H1 (cell line): ENCODE data around the gene EVI2B. TPM values are rescaled to one million over a fixed set of nuclear protein-coding genes. Genes with fewer than 3 reads are reported as not detected.
"Not testable (repeated sequence)": the region's sequence is repeated elsewhere in the genome, so short reads cannot be mapped to it uniquely, and the experiment has no call there.

ENCODE experiments used
- CTCF ChIA-PET: fragments of 300-600 bp; sonication (Branson Sonifier 250); formaldehyde crosslinking; loops from one replicate; lab custom pipeline; 2021; ENCODE audit not compliant: partially characterized antibody; lab: Charles Lee
- POLR2A ChIA-PET: fragments of 300-600 bp; sonication (Branson Sonifier 250); formaldehyde crosslinking; loops from one replicate; lab custom pipeline; 2021; ENCODE audit warnings: inconsistent platforms; ENCODE audit not compliant: partially characterized antibody; lab: Charles Lee
- DNase-seq, 2 experiments: peaks; one replicate each; pipeline versions ENCODE4 v3.0.0 to v3.0.0-alpha.2; 2010 to 2022; ENCODE audit warnings: low spot score in 2 of 2, low read depth in 1 of 2, mixed read lengths in 1 of 2
- FAIRE-seq: peaks from 2 replicates; lab custom pipeline; 2011; peaks lifted over from hg19 to GRCh38; lab: Jason Lieb, UNC
- H2AFZ ChIP-seq: 2 replicates; pipeline ENCODE4 v1.8.1; 2012; ENCODE audit warnings: low read length, inconsistent platforms
- H2AK5ac ChIP-seq: 2 replicates; pipeline ENCODE4 v1.6.1; 2013; ENCODE audit warnings: low read depth, low read length
- H2BK120ac ChIP-seq: replicated peaks from 2 replicates; pipeline ENCODE3; 2013; ENCODE audit warnings: low read depth, low read length, inconsistent platforms
- H2BK12ac ChIP-seq: 2 replicates; pipeline ENCODE4 v1.6.1; 2013; ENCODE audit warnings: low read depth, low read length
- H2BK15ac ChIP-seq: 2 replicates; pipeline ENCODE4 v1.6.1; 2013; ENCODE audit warnings: low read length
- H2BK20ac ChIP-seq: 2 replicates; pipeline ENCODE4 v1.6.1; 2013; ENCODE audit warnings: low read length
- H2BK5ac ChIP-seq: 2 replicates; pipeline ENCODE4 v1.6.1; 2013; ENCODE audit warnings: low read depth, low read length
- H3K14ac ChIP-seq: 2 replicates; pipeline ENCODE4 v1.6.1; 2013; ENCODE audit warnings: inconsistent platforms; ENCODE audit not compliant: insufficient read length
- H3K18ac ChIP-seq: 2 replicates; pipeline ENCODE4 v1.6.1; 2013; ENCODE audit warnings: low read length; ENCODE audit errors: extremely low read depth
- H3K23ac ChIP-seq: 2 replicates; pipeline ENCODE4 v1.6.1; 2013; ENCODE audit warnings: inconsistent platforms; ENCODE audit not compliant: insufficient read length
- H3K23me2 ChIP-seq: 2 replicates; pipeline ENCODE4 v1.6.1; 2013; ENCODE audit warnings: low read depth, low read length
- H3K27ac ChIP-seq: 2 replicates; pipeline ENCODE4 v1.6.1; 2011; ENCODE audit warnings: low read depth, low read length, inconsistent platforms
- H3K27me3 ChIP-seq, 4 experiments: replicated peaks in 1 of 4; 1 replicate in 1 of 4; 2 replicates in 3 of 4; pipeline versions ENCODE4 v1.6.1 to v1.8.1; 2011 to 2013; ENCODE audit warnings: low read length in 3 of 4, mild to moderate bottlenecking in 3 of 4, inconsistent platforms in 2 of 4, mixed read lengths in 2 of 4, moderate library complexity in 1 of 4; ENCODE audit not compliant: control insufficient read depth in 3 of 4, insufficient read depth in 3 of 4; ENCODE audit errors: extremely low read depth in 1 of 4
- H3K36me3 ChIP-seq, 4 experiments: 2 replicates each; pipeline versions ENCODE4 v1.6.1 to v1.8.1; 2011 to 2013; ENCODE audit warnings: mild to moderate bottlenecking in 4 of 4, low read length in 3 of 4, moderate library complexity in 2 of 4, control low read depth in 1 of 4, inconsistent platforms in 1 of 4; ENCODE audit not compliant: insufficient read depth in 4 of 4, control insufficient read depth in 2 of 4
- H3K4ac ChIP-seq: replicated peaks from 2 replicates; pipeline ENCODE3; 2013; ENCODE audit warnings: low read length, low read depth, mixed read lengths, inconsistent platforms; ENCODE audit not compliant: insufficient read length
- H3K4me1 ChIP-seq, 4 experiments: replicated peaks in 1 of 4; 1 replicate in 1 of 4; 2 replicates in 3 of 4; pipeline versions ENCODE4 v1.6.1 to v1.8.1; 2011 to 2013; ENCODE audit warnings: low read length in 3 of 4, inconsistent platforms in 2 of 4, mixed read lengths in 1 of 4; ENCODE audit not compliant: insufficient read depth in 4 of 4, control insufficient read depth in 3 of 4
- H3K4me2 ChIP-seq, 2 experiments: 2 replicates each; pipeline versions ENCODE4 v1.6.1 to v1.8.1; 2011 to 2013; ENCODE audit warnings: low read depth in 2 of 2, low read length in 2 of 2, control low read depth in 1 of 2, inconsistent platforms in 1 of 2, mild to moderate bottlenecking in 1 of 2; ENCODE audit not compliant: insufficient read depth in 1 of 2
- H3K4me3 ChIP-seq, 4 experiments: fragments of 200-600, 300-600 bp in 1 of 4; sonication (generic), shearing (Covaris generic), sonication (Bioruptor Twin) in 1 of 4; 2 replicates each; pipeline versions ENCODE4 v1.5.1 to v1.8.1; 2011 to 2016; ENCODE audit warnings: low read length in 4 of 4, low read depth in 3 of 4, control low read depth in 2 of 4, inconsistent platforms in 2 of 4, mild to moderate bottlenecking in 2 of 4, mixed read lengths in 1 of 4, moderate library complexity in 1 of 4; ENCODE audit not compliant: insufficient read depth in 2 of 4; ENCODE audit errors: extremely low read depth in 1 of 4
- H3K56ac ChIP-seq: replicated peaks from 2 replicates; pipeline ENCODE3; 2013; ENCODE audit warnings: low read depth, mild to moderate bottlenecking, mixed read lengths, low read length, inconsistent platforms; ENCODE audit not compliant: insufficient read length
- H3K79me1 ChIP-seq: 2 replicates; pipeline ENCODE4 v1.6.1; 2013; ENCODE audit warnings: low read depth, low read length, control low read depth
- H3K79me2 ChIP-seq, 2 experiments: 2 replicates each; pipeline versions ENCODE4 v1.6.1 to v1.8.1; 2012 to 2013; ENCODE audit warnings: low read length in 2 of 2, mild to moderate bottlenecking in 2 of 2, inconsistent platforms in 1 of 2; ENCODE audit not compliant: insufficient read depth in 2 of 2, control insufficient read depth in 1 of 2
- H3K9ac ChIP-seq, 4 experiments: replicated peaks in 1 of 4; 1 replicate in 1 of 4; 2 replicates in 3 of 4; pipeline versions ENCODE4 v1.6.1 to v1.8.1; 2011 to 2013; ENCODE audit warnings: low read depth in 3 of 4, low read length in 3 of 4, control low read depth in 2 of 4, mild to moderate bottlenecking in 2 of 4, moderate library complexity in 2 of 4, inconsistent platforms in 1 of 4; ENCODE audit errors: extremely low read depth in 1 of 4
- H3K9me3 ChIP-seq, 2 experiments: 2 replicates each; pipeline versions ENCODE4 v1.6.1 to v1.8.1; 2012 to 2013; ENCODE audit warnings: mild to moderate bottlenecking in 2 of 2, moderate library complexity in 2 of 2, control low read depth in 1 of 2, inconsistent platforms in 1 of 2, low read depth in 1 of 2, low read length in 1 of 2, mixed read lengths in 1 of 2; ENCODE audit not compliant: insufficient read depth in 2 of 2
- H4K20me1 ChIP-seq, 2 experiments: replicated peaks in 1 of 2; 2 replicates each; pipeline versions ENCODE3 to v1.8.1; 2011 to 2013; ENCODE audit warnings: inconsistent platforms in 2 of 2, low read length in 2 of 2, mild to moderate bottlenecking in 1 of 2; ENCODE audit not compliant: insufficient read depth in 2 of 2, control insufficient read depth in 1 of 2
- H4K5ac ChIP-seq: 2 replicates; pipeline ENCODE4 v1.6.1; 2013; ENCODE audit warnings: low read length, low read depth, mixed read lengths, inconsistent platforms; ENCODE audit not compliant: insufficient read length
- H4K8ac ChIP-seq: 2 replicates; pipeline ENCODE4 v1.8.0; 2013; ENCODE audit warnings: mild to moderate bottlenecking, moderate library complexity, low read length, inconsistent platforms; ENCODE audit not compliant: insufficient read depth; ENCODE audit errors: extremely low read depth
- H4K91ac ChIP-seq: replicated peaks from 2 replicates; pipeline ENCODE3; 2013; ENCODE audit warnings: low read length, mixed read lengths, inconsistent platforms; ENCODE audit not compliant: insufficient read length
- WGBS, 2 experiments: shearing (Covaris generic) in 1 of 2; methylation state at CpG; one replicate each; pipeline versions ENCODE4 v1.1.6 to v1.1.7; 2013 to 2015; ENCODE audit warnings: low lambda C conversion rate in 2 of 2, mixed read lengths in 2 of 2, inconsistent platforms in 1 of 2, low coverage in 1 of 2, missing lambda C conversion rate in 1 of 2; ENCODE audit not compliant: insufficient replicate concordance in 2 of 2, insufficient coverage in 1 of 2, insufficient read length in 1 of 2; ENCODE audit errors: extremely low coverage in 1 of 2, missing lambda C conversion rate in 1 of 2; 5-methylcytosine and 5-hydroxymethylcytosine counted together
- polyA plus RNA-seq, 7 experiments: library from polyadenylated mRNA; depleted of rRNA in 3 of 7; stranded (reverse) in 5 of 7; unstranded in 2 of 7; fragments of >200 nt in 5 of 7; fragments of 200-250 nt in 2 of 7; gene quantifications; 1 replicate in 5 of 7; 2 replicates in 1 of 7; 4 replicates in 1 of 7; pipeline versions ENCODE4 v1.2.1 to v1.2.3, GENCODE V29; 2011 to 2013; ENCODE audit warnings: missing spikeins in 2 of 7, mixed read lengths in 2 of 7
- total RNA-seq: library from RNA; stranded (reverse); fragmentation: NEBNext Ultra II Directional; extraction: Animal tissue kit (Norgen Biotek cat#: 25700); gene quantifications from 2 replicates; pipeline ENCODE4 v1.2.1, GENCODE V29; 2021

Gene EVI2B
- total and polyA plus RNA-seq, 2 of the 8 experiments (the other 6 are each of a cell fraction or from before 2014, with no cell fraction given) = not detected

DNA sequence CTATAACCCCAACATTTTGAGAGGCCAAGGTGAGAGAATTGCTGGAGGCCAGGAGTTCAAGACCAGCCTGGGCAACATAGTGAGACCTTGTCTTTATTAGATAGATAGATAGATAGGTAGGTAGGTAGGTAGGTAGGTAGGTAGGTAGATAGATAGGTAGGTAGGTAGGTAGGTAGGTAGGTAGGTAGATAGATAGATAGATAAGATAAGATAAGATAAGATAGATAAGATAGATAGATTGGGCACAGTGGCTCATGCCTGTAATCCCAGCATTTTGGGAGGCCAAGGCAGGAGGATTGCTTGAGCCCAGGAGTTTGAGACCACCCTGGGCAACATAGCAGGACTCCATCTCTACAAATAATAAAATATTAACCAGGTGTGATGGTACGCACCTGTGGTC is 50.9 kb downstream of the EVI2B start:
- H3K4me3 ChIP-seq, H3K79me2 ChIP-seq, H3K18ac ChIP-seq, H3K27ac ChIP-seq, H3K23me2 ChIP-seq, CTCF ChIA-PET, H2AFZ ChIP-seq, H2BK20ac ChIP-seq, H4K8ac ChIP-seq, H2BK5ac ChIP-seq, H3K79me1 ChIP-seq, H3K14ac ChIP-seq, POLR2A ChIA-PET, H3K9ac ChIP-seq, H3K4me1 ChIP-seq, DNase-seq, H4K20me1 ChIP-seq, H4K5ac ChIP-seq, FAIRE-seq, H3K4me2 ChIP-seq, H3K56ac ChIP-seq, H3K27me3 ChIP-seq, H4K91ac ChIP-seq, H2AK5ac ChIP-seq, H2BK15ac ChIP-seq, H3K23ac ChIP-seq, H3K4ac ChIP-seq, H2BK12ac ChIP-seq, H3K9me3 ChIP-seq, H2BK120ac ChIP-seq: not testable (repeated sequence)
- peaks cover 0 to 13% (median under 1%) of the 10 kb centered on the region in 4 experiments; a peak in 2 of 8 replicates for H3K36me3 ChIP-seq
- 88% methylated on average over 1 of the region's 1 CpG; no CpG with 5 or more reads in 1 of the 2 experiments for WGBS, 2 experiments
